ENCODE results near the gene INTS6.

Gene INTS6

GRCh38 chr13:51397262-51397941 is 55.4 kb downstream of the INTS6 start:
- DNase-seq: no peak

GRCh38 chr13:51396352-51396751 is 56.5 kb downstream of the INTS6 start:
- no peak for DNase-seq

- no peak for DNase-seq
These were observed 58.1 kb downstream of the INTS6 start for GRCh38 chr13:51394724-51395123.

GRCh38 chr13:51385114-51385513 is 67.7 kb downstream of the INTS6 start:
- DNase-seq: no peak

GRCh38 chr13:51380269-51380668 is 72.6 kb downstream of the INTS6 start:
- DNase-seq: no peak

- DNase-seq: no peak
These were observed 79.4 kb downstream of the INTS6 start for GRCh38 chr13:51373451-51373850.

GRCh38 chr13:51371768-51372399 is 81.0 kb downstream of the INTS6 start:
- DNase-seq: no peak

- no peak for DNase-seq
These were observed 82.0 kb downstream of the INTS6 start for GRCh38 chr13:51370811-51371210.

GRCh38 chr13:51370116-51370515 is 82.7 kb downstream of the INTS6 start:
- no peak for DNase-seq

GRCh38 chr13:51364404-51365008 is 88.3 kb downstream of the INTS6 start:
- DNase-seq: no peak

- no peak for DNase-seq
These were observed 89.2 kb downstream of the INTS6 start for GRCh38 chr13:51363625-51364024.

GRCh38 chr13:51361106-51361505 is 91.7 kb downstream of the INTS6 start:
- no peak for DNase-seq

GRCh38 chr13:51360489-51360888 is 92.3 kb downstream of the INTS6 start:
- DNase-seq: no peak

GRCh38 chr13:51359352-51359751 is 93.5 kb downstream of the INTS6 start:
- DNase-seq: no peak

GRCh38 chr13:51357928-51358595 is 94.8 kb downstream of the INTS6 start:
- no peak for DNase-seq

- DNase-seq: no peak
These were observed 97.6 kb downstream of the INTS6 start for GRCh38 chr13:51355217-51355616.

GRCh38 chr13:51349016-51349415 is 103.8 kb downstream of the INTS6 start:
- DNase-seq: no peak

GRCh38 chr13:51348069-51348967 is 104.5 kb downstream of the INTS6 start:
- no peak for DNase-seq

GRCh38 chr13:51347099-51347498 is 105.7 kb downstream of the INTS6 start:
- no peak for DNase-seq

- DNase-seq: no peak
These were observed 106.4 kb downstream of the INTS6 start for GRCh38 chr13:51346397-51346796.

- DNase-seq: no peak
These were observed 109.4 kb downstream of the INTS6 start for GRCh38 chr13:51343475-51343874.

- DNase-seq: peak; percentile 6
These were observed 110.1 kb downstream of the INTS6 start for GRCh38 chr13:51342706-51343105.

GRCh38 chr13:51341791-51342190 is 111.0 kb downstream of the INTS6 start:
- DNase-seq: no peak
